ENCODE measurements around the gene C2CD4B.

GRCh38 chr15:62186578-62186977 lies 21.5 kb upstream of the C2CD4B start:
- no peak for TF ChIP-seq POLR2A (IDR thresholded peaks at IDR 0.05)
- no peak for TF ChIP-seq CTCF (IDR thresholded peaks at IDR 0.05)
- no peak for TF ChIP-seq POLR2AphosphoS5 (IDR thresholded peaks at IDR 0.05)
- TF ChIP-seq EP300 (IDR thresholded peaks at IDR 0.05) = no peak
